Stimulated activated CD4-positive, alpha-beta T cell treated with anti-CD3 and anti-CD28 coated beads, Interleukin-15, amount 100 ng/mL, for 1 hour (primary cell): Measurements from ENCODE around the gene SYT1.

Experiments
- DNase-seq, 2 donors: peaks; one replicate each; pipeline ENCODE4 v3.0.0-alpha.2; 2020; ENCODE audit warnings: low read depth in 1 of 2, low spot score in 1 of 2

Gene SYT1

GRCh38 chr12:79487386-79488110 is 623.0 kb downstream of the SYT1 start:
- DNase-seq, result no peak
